Panc1 (cell line): ENCODE data around the gene CUEDC2. TPM values are rescaled to one million over a fixed set of nuclear protein-coding genes. Genes with fewer than 3 reads are reported as not detected.

Experiments used
- ATAC-seq: fragments of 200-7000 bp; cut with Tn5 transposase; 2 replicates; pipeline ENCODE4 v1.9.1; 2020; ENCODE audit warnings: mild to moderate bottlenecking, moderate library complexity
- BruUV-seq: library from RNA; stranded (reverse); fragments of 400-500 nt; replicated peaks from 2 replicates; lab custom pipeline; 2021; lab: Mats Ljungman, UMichigan
- CTCF ChIA-PET: fragments of 300-600 bp; sonication (Branson Sonifier 250); formaldehyde crosslinking; loops from one replicate; lab custom pipeline; 2022; ENCODE audit warnings: antibody characterized with exemption; lab: Charles Lee
- POLR2A ChIA-PET: fragments of 300-600 bp; sonication (Branson Sonifier 250); formaldehyde crosslinking; loops from one replicate; lab custom pipeline; 2022; ENCODE audit warnings: antibody characterized with exemption; lab: Charles Lee
- DNase-seq: peaks from one replicate; pipeline ENCODE4 v3.0.0-alpha.2; 2010; ENCODE audit warnings: low read depth, low spot score
- H3K27ac ChIP-seq: 2 replicates; pipeline ENCODE4 v1.5.1; 2011; ENCODE audit warnings: mild to moderate bottlenecking, low read length, inconsistent platforms
- H3K27me3 ChIP-seq: fragments of 200-500 bp; sonication (Bioruptor generic); 2 replicates; pipeline ENCODE4 v1.6.0; 2014; ENCODE audit warnings: low read length, inconsistent platforms; ENCODE audit not compliant: control insufficient read depth, insufficient read depth
- H3K36me3 ChIP-seq: fragments of 200-500 bp; sonication (Bioruptor generic); 2 replicates; pipeline ENCODE4 v1.5.1; 2014; ENCODE audit warnings: inconsistent platforms, mild to moderate bottlenecking, low read length, moderate library complexity; ENCODE audit not compliant: control insufficient read depth, insufficient read depth
- H3K4me1 ChIP-seq: 2 replicates; pipeline ENCODE4 v1.5.1; 2011; ENCODE audit warnings: inconsistent platforms, mild to moderate bottlenecking, low read length, moderate library complexity; ENCODE audit not compliant: control insufficient read depth, insufficient read depth
- H3K4me3 ChIP-seq, 2 experiments: 2 replicates each; pipeline ENCODE4 v1.5.1; 2011 to 2012; ENCODE audit warnings: low read depth in 2 of 2, low read length in 2 of 2, mild to moderate bottlenecking in 2 of 2, inconsistent platforms in 1 of 2, moderate library complexity in 1 of 2
- H3K9me3 ChIP-seq: fragments of 200-500 bp; sonication (Bioruptor generic); 2 replicates; pipeline ENCODE4 v1.5.1; 2014; ENCODE audit warnings: low read depth, mild to moderate bottlenecking, inconsistent platforms, low read length, moderate library complexity; ENCODE audit not compliant: control insufficient read depth, insufficient read depth
- POLR2AphosphoS5 ChIP-seq: IDR thresholded peaks from 2 replicates; pipeline ENCODE4 v1.6.1; 2012; ENCODE audit warnings: mild to moderate bottlenecking, low read depth, low read length, moderate library complexity
- SIN3A ChIP-seq: IDR thresholded peaks from 2 replicates; pipeline ENCODE4 v1.6.1; 2012; ENCODE audit warnings: low read depth, mild to moderate bottlenecking, low read length, moderate library complexity, borderline replicate concordance; ENCODE audit not compliant: insufficient read depth
- TCF7L2 ChIP-seq: IDR thresholded peaks from 2 replicates; pipeline ENCODE4 v1.6.1; 2011; ENCODE audit warnings: mild to moderate bottlenecking, low read depth, low read length, inconsistent platforms
- in situ Hi-C: cut with HindIII; loops from 2 replicates; pipeline ENCODE4 v1.10.0; 2016; ENCODE audit warnings: low sequenced_read_pairs, low pct_unique_long_range_greater_than_20kb
- intact Hi-C: fragments of 100-400 bp; cut with micrococcal nuclease; formaldehyde crosslinking; loops from one replicate; pipeline ENCODE4 v1.10.0; 2022; ENCODE audit not compliant: unreplicated experiment
- total RNA-seq: library from RNA; stranded (reverse); gene quantifications from one replicate; pipeline ENCODE4 v1.2.1, GENCODE V29; 2021; ENCODE audit not compliant: unreplicated experiment
- TF ChIP-seq, protein P1 (sequence below): fragments of 450-650 bp; IDR thresholded peaks from 2 replicates; pipeline ENCODE4 v1.5.1; 2017; ENCODE audit warnings: mild to moderate bottlenecking
- TF ChIP-seq, protein P2 (sequence below), 2 experiments: IDR thresholded peaks; 2 replicates each; pipeline ENCODE4 v1.6.1; 2011 to 2012; ENCODE audit warnings: low read depth in 2 of 2, control low read depth in 1 of 2, low read length in 1 of 2, mild to moderate bottlenecking in 1 of 2, moderate library complexity in 1 of 2; ENCODE audit not compliant: insufficient read depth in 1 of 2

Gene CUEDC2
- total RNA-seq, 1 experiment from 2014 or later = 79.3 TPM

DNA sequence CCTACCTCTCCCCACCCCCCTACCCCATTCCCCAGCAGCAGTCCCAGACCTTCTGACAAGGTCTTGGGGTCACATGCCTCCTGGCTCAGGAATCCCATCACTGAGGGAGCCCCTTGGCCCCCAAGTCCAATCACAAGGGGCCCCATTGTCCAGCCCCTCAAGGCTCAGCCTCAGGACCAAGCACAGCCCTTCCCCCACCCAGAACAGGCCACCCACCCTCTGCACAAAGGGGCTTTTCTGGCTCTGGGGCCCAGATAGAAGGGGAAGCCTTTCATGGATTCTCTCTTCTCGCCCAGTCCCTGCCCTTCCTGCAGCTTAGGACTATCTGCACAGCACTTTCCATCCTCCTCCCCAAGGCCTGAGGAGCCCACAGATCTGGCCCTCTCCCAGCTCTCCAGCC, 6.9 kb downstream of the CUEDC2 start:
- intact Hi-C loops (no loop called here), in situ Hi-C loops (no loop called here)
- DNase-seq (no peak), ATAC-seq (no peak)
- BruUV-seq = no TSS peak
- H3K27me3 ChIP-seq = no peaks in the 10 kb centered on the region
- POLR2A ChIA-PET = interaction anchor here (0.6 kb wide), 1 partner anchor 155 kb away, joined by 11 read pairs; no protein-coding TSS in a partner anchor
- peaks cover 6% of the 10 kb centered on the region; the same call in 1 of the 2 replicates for H3K36me3 ChIP-seq
- H3K9me3 ChIP-seq = no peaks in the 10 kb centered on the region
- H3K27ac ChIP-seq = no peak overlapping the region
- no peak overlapping the region for H3K4me3 ChIP-seq
- CTCF ChIA-PET = interaction anchor here (0.9 kb wide), 1 partner anchor 20 kb away, joined by 10 read pairs; no protein-coding TSS in a partner anchor
- TF ChIP-seq TCF7L2 (no peak), POLR2AphosphoS5 (no peak), SIN3A (no peak)
- TF ChIP-seq, protein P1, sequence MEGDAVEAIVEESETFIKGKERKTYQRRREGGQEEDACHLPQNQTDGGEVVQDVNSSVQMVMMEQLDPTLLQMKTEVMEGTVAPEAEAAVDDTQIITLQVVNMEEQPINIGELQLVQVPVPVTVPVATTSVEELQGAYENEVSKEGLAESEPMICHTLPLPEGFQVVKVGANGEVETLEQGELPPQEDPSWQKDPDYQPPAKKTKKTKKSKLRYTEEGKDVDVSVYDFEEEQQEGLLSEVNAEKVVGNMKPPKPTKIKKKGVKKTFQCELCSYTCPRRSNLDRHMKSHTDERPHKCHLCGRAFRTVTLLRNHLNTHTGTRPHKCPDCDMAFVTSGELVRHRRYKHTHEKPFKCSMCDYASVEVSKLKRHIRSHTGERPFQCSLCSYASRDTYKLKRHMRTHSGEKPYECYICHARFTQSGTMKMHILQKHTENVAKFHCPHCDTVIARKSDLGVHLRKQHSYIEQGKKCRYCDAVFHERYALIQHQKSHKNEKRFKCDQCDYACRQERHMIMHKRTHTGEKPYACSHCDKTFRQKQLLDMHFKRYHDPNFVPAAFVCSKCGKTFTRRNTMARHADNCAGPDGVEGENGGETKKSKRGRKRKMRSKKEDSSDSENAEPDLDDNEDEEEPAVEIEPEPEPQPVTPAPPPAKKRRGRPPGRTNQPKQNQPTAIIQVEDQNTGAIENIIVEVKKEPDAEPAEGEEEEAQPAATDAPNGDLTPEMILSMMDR = no peak
- TF ChIP-seq, protein P2, sequence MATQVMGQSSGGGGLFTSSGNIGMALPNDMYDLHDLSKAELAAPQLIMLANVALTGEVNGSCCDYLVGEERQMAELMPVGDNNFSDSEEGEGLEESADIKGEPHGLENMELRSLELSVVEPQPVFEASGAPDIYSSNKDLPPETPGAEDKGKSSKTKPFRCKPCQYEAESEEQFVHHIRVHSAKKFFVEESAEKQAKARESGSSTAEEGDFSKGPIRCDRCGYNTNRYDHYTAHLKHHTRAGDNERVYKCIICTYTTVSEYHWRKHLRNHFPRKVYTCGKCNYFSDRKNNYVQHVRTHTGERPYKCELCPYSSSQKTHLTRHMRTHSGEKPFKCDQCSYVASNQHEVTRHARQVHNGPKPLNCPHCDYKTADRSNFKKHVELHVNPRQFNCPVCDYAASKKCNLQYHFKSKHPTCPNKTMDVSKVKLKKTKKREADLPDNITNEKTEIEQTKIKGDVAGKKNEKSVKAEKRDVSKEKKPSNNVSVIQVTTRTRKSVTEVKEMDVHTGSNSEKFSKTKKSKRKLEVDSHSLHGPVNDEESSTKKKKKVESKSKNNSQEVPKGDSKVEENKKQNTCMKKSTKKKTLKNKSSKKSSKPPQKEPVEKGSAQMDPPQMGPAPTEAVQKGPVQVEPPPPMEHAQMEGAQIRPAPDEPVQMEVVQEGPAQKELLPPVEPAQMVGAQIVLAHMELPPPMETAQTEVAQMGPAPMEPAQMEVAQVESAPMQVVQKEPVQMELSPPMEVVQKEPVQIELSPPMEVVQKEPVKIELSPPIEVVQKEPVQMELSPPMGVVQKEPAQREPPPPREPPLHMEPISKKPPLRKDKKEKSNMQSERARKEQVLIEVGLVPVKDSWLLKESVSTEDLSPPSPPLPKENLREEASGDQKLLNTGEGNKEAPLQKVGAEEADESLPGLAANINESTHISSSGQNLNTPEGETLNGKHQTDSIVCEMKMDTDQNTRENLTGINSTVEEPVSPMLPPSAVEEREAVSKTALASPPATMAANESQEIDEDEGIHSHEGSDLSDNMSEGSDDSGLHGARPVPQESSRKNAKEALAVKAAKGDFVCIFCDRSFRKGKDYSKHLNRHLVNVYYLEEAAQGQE (IDR thresholded peaks at IDR 0.05; ENCODE audit: insufficient read depth in 1 of 2, low read depth in 2 of 2, low read length in 1 of 2) = no peak
- H3K4me1 ChIP-seq = peaks cover 11% of the 10 kb centered on the region

DNA sequence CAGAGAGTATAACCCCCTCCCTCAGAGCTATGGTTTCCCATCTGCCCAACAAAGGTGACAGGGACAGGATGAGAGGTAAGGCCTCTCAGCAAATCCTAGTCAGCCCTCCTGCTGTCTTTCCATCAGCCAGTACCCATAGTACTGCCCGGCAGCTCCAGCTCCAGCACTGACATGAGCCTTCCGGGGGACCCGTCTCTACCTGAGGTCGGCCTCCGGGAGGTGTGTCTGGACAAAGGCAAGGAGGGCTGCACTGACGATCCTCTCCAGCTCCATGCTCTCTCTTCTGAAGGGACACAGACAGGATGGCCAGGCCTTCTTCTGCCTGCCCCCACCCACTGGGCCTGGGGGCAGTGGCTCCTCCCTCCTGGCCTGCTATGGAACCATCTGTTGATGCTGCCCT, 7.5 kb downstream of the CUEDC2 start:
- no peak for TF ChIP-seq SIN3A
- TF ChIP-seq, protein P1 = no peak
- no peak for TF ChIP-seq POLR2AphosphoS5
- TF ChIP-seq, protein P2 (IDR thresholded peaks at IDR 0.05; ENCODE audit: insufficient read depth in 1 of 2, low read depth in 2 of 2, low read length in 1 of 2) = no peak
- no peak for TF ChIP-seq TCF7L2
- Histone ChIP-seq H3K27me3 (no peaks in the 10 kb centered on the region), H3K27ac (no peak overlapping the region), H3K4me3 (no peak overlapping the region), H3K4me1 (peaks cover 11% of the 10 kb centered on the region), H3K36me3 (peaks cover 8% of the 10 kb centered on the region; the same call in 1 of the 2 replicates), H3K9me3 (no peaks in the 10 kb centered on the region)
- no TSS peak for BruUV-seq
- ATAC-seq (no peak), DNase-seq (no peak)
- ChIA-PET POLR2A (no interaction called here), CTCF (no interaction called here)
- intact Hi-C loops (no loop called here), in situ Hi-C loops (no loop called here)
